ENCODE data around the gene TRPV6. TPM values are rescaled to one million over a fixed set of nuclear protein-coding genes. Genes with fewer than 3 reads are reported as not detected.

TRPV6 gene
- total RNA-seq, 2 experiments from 2014 or later = not detected

DNA sequence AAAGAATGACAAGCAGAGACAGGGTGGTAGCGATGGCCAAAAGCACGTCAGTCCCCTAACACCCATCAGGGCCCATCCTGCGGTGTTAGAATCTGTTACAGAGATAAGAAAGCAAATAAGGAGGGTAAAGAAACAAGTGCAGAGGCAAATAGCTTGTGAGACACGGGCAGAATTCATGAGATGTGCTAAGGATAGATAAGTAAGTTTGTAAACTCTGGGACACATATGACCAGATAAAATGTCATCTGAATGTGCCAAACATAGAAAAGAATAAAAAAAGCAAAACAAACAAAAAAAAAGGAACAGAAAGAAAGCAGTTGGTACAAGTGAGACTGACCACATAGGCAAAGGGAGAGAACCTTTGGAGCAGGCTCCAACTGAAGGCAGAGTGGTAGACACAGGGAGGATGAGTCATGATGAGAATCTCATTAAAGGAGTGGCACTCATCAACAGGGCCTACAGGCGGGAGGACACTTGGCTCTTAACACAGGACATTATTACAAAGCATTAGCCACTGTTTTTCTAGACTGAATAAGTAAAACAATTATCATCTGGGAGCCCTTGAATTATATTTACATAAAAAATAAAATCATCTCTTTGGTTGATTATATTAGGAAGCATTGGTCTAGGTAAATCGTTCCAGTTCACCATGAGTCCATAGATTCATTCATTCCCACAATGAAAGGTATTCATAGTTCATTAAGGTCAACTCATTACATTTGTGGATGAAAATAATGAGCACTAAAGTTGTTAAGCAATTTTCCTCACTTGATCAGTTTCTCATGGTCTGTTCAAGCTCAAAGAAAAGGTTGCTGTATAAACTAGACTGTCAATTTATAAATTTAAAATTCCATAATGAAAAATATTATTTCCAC, 52.1 kb downstream of the TRPV6 start:
- peak; percentile 55 for ATAC-seq
- CTCF ChIA-PET = interaction anchor here (0.6 to 1.5 kb wide), 3 partner anchors 20 to 121 kb away, joined by 3 to 6 read pairs (median 3); no protein-coding TSS in a partner anchor
- POLR2A ChIA-PET = no interaction called here

DNA sequence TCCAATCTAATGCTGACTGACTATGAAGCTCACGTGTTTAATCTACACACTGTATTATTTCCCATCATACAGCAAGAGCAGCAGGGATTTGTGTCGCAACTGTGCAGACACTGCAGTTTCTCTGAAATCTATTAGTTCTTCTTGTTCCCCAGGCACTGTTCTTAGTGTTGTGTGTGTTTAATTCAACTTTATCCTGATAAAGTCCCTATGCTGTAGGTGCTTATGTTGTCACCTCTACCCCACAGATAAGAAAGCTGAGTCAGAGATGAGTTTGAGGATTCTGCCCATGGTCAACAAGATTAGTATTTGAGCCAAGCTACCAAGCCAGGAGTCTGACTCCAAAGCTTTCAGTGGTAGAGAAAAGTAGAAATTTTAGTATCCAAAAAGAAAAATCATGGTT, 53.1 kb downstream of the TRPV6 start:
- Mint-ChIP-seq H3K27ac (no peak overlapping the region), H3K4me3 (no peak overlapping the region), H3K4me1 (ENCODE audit: low read depth) (peaks cover 10% of the 10 kb centered on the region), H3K36me3 (ENCODE audit: low read depth) (no peaks in the 10 kb centered on the region), H3K9me3 (no peaks in the 10 kb centered on the region), H3K27me3 (no peaks in the 10 kb centered on the region)
- intact Hi-C loops (cut with micrococcal nuclease) = no loop called here
- no peak for DNase-seq
- no peak for ATAC-seq
- POLR2A ChIA-PET = interaction anchor here (0.6 to 1.4 kb wide), 2 partner anchors 13 to 689 kb away, joined by 4 to 5 read pairs; no protein-coding TSS in a partner anchor
- TF ChIP-seq, protein P1, sequence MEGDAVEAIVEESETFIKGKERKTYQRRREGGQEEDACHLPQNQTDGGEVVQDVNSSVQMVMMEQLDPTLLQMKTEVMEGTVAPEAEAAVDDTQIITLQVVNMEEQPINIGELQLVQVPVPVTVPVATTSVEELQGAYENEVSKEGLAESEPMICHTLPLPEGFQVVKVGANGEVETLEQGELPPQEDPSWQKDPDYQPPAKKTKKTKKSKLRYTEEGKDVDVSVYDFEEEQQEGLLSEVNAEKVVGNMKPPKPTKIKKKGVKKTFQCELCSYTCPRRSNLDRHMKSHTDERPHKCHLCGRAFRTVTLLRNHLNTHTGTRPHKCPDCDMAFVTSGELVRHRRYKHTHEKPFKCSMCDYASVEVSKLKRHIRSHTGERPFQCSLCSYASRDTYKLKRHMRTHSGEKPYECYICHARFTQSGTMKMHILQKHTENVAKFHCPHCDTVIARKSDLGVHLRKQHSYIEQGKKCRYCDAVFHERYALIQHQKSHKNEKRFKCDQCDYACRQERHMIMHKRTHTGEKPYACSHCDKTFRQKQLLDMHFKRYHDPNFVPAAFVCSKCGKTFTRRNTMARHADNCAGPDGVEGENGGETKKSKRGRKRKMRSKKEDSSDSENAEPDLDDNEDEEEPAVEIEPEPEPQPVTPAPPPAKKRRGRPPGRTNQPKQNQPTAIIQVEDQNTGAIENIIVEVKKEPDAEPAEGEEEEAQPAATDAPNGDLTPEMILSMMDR (IDR thresholded peaks at IDR 0.05) = no peak
- CTCF ChIA-PET = interaction anchor here (1.5 kb wide), 1 partner anchor 21 kb away, joined by 6 read pairs; no protein-coding TSS in a partner anchor

More for the DNA sequence above, 52.1 kb downstream of the TRPV6 start:
- H3K4me3 Mint-ChIP-seq = no peak overlapping the region
- H3K4me1 Mint-ChIP-seq (ENCODE audit: low read depth) = peaks cover 7% of the 10 kb centered on the region
- intact Hi-C loops (cut with micrococcal nuclease) = no loop called here
- DNase-seq = no peak
- TF ChIP-seq, protein P1 (IDR thresholded peaks at IDR 0.05) = no peak
- no peak overlapping the region for H3K27ac Mint-ChIP-seq
- H3K27me3 Mint-ChIP-seq = no peaks in the 10 kb centered on the region
- H3K9me3 Mint-ChIP-seq = no peaks in the 10 kb centered on the region
- H3K36me3 Mint-ChIP-seq (ENCODE audit: low read depth) = no peaks in the 10 kb centered on the region

DNA sequence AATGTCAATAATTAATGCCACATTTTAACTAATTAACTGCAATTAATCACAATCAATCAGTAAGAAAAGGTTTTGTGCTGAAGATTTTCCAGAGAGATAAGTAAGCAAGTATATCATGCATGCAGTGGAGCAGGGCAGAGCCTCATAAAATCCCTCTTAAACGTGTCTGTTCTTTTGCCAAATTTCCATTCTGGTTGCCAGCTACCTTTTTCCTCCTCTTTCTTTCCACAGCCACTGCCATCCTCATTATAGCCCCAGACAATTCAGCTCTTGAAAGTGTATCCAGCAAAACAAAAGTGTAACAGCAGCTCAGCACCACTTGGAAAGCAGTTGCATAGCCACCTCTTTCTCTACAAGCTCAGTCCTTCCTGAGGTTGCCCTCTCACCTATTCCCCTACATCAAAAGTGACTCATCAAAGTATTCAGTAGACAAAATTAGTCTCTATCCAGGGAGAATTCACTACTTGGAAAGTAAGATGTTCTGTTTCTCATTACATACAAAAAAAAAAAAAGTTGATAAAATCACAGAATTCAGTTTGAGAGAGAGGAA, 57.5 kb downstream of the TRPV6 start:
- Mint-ChIP-seq H3K4me3 (no peak overlapping the region), H3K36me3 (ENCODE audit: low read depth) (no peaks in the 10 kb centered on the region), H3K27me3 (peaks cover 2% of the 10 kb centered on the region), H3K4me1 (ENCODE audit: low read depth) (peaks cover 2% of the 10 kb centered on the region), H3K27ac (no peak overlapping the region), H3K9me3 (no peaks in the 10 kb centered on the region)
- DNase-seq = no peak
- ATAC-seq = no peak
- TF ChIP-seq, protein P1 (IDR thresholded peaks at IDR 0.05) = no peak
- intact Hi-C loops (cut with micrococcal nuclease) = no loop called here
- ChIA-PET POLR2A (no interaction called here), CTCF (interaction anchor here (0.6 to 2.1 kb wide), 5 partner anchors 10 to 174 kb away, joined by 3 to 10 read pairs (median 3); no protein-coding TSS in a partner anchor)

DNA sequence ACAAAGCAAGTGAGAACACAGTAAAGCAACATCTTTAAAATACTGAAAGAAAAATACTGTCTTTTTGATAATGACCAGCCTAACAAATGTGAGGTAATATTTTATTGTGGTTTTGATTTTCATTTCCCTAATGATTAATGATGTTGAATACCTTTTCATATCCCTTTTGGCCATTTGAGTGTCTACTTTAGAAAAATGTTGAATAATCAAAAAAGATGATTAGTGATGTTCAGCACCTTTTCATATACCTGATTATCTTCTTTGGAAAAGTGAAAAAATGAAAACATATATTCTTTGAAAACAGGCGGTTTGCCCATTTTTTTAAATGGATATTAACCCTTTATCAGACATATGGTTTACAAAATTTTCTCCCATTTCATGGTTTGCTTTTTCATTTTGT, 62.8 kb downstream of the TRPV6 start:
- ATAC-seq = no peak
- ChIA-PET CTCF (no interaction called here), POLR2A (no interaction called here)
- Mint-ChIP-seq H3K9me3 (peaks cover 5% of the 10 kb centered on the region), H3K27me3 (peaks cover 7% of the 10 kb centered on the region), H3K27ac (no peak overlapping the region), H3K4me3 (no peak overlapping the region), H3K4me1 (ENCODE audit: low read depth) (peaks cover 3% of the 10 kb centered on the region), H3K36me3 (ENCODE audit: low read depth) (no peaks in the 10 kb centered on the region)
- DNase-seq = no peak
- intact Hi-C loops (cut with micrococcal nuclease) = no loop called here
- TF ChIP-seq, protein P1 (IDR thresholded peaks at IDR 0.05) = no peak

Other genes with a start within 250 kb of the TRPV6 start
- gene PRSS1, start 136.3 kb downstream of the TRPV6 start, total RNA-seq = not detected
- not detected for gene PRSS2, start 114.8 kb downstream of the TRPV6 start, total RNA-seq
- 1 to 10 TPM; 3.5 to 5.5 TPM for gene EPHB6, start 30.7 kb downstream of the TRPV6 start, total RNA-seq
- gene TRPV5, start 48.0 kb upstream of the TRPV6 start, total RNA-seq = not detected
- not detected for gene LLCFC1, start 53.7 kb upstream of the TRPV6 start, total RNA-seq
- gene KEL, start 76.6 kb upstream of the TRPV6 start, total RNA-seq = under 1 TPM; 0.45 to 0.49 TPM
- not detected for gene OR9A2, start 141.4 kb upstream of the TRPV6 start, total RNA-seq
- not detected for gene OR6V1, start 166.6 kb upstream of the TRPV6 start, total RNA-seq
- not detected for gene PIP, start 246.3 kb upstream of the TRPV6 start, total RNA-seq